ENCODE measurements around the gene CCL1.
"Not testable (repeated sequence)": the region's sequence is repeated elsewhere in the genome, so short reads cannot be mapped to it uniquely, and the experiment has no call there.

CCL1 gene

DNA sequence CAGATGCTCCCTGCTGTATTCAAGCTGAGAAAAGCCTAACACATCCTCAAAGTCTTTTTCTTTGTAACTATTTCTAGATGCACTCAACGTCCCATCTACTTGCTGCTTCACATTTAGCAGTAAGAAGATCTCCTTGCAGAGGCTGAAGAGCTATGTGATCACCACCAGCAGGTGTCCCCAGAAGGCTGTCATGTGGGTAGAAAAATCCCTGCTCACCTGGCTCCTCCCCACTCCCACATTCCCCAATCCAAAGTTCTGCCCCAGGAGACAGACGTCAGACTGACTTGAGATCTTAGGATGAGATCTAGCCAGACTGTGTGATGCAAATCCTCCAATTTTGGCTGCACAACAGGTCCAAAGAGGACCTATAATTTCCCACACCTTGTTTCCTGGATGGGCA is 5.6 kb downstream of the CCL1 start:
- no peak for DNase-seq (ENCODE audit: low spot score)

DNA sequence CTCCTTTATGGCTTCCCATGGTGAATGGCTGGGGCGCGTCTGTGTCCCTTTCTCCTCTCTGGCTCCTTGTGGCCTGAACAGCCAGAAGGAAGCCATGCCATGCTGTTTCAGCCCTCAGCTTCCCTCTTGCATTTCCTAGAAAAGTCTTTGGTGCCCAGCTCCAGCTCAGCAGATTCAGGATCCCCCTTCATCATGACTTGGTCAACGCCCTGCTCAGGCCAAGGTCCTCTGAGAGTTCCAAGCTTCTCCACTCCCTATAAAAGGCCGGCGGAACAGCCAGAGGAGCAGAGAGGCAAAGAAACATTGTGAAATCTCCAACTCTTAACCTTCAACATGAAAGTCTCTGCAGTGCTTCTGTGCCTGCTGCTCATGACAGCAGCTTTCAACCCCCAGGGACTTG is 6.8 kb downstream of the CCL1 start, which contains the start of gene CCL13:
CCL13 (plus strand) TSS at position 287 of the 400 bp plus-strand sequence; CDS start at position 334, 47 bp downstream.
- no peak for DNase-seq (ENCODE audit: low spot score)

DNA sequence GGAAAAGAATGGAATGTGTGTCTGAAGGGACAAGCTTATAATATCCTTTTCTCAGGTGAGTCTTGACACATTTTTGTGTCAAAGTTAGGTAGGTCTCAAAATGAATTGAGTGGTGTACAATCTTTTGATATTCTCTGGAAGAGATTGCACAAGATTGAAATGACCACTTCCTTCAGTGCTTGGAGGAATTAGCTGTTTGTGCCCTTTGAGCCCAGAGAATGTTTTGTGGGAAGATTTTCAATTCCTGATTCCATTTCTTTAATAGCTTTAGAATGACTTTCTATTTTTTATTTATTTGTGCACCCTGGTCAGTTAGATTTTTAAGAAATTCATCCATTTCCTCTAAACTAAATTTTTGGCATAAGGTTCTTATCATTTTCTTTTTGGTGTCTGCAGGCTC is 8.4 kb downstream of the CCL1 start:
- DNase-seq (ENCODE audit: low spot score): no peak

DNA sequence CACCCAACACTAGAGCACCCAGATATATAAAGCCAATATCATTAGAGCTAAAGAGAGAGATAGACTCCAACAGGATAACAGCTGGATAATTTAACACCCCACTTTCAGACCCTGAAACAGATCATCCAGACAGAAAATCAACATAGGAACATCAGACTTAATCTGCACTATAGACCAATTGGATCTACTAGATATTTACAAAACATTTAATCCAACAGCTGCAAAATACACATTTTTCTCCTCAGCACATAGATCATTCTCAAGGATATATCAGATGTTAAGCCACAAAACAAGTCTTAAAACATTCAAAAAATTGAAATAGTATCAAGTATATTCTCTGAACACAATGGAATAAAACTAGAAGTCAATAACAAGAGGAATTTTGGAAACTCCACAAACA is 10.8 kb downstream of the CCL1 start:
- DNase-seq (ENCODE audit: low spot score): no peak

DNA sequence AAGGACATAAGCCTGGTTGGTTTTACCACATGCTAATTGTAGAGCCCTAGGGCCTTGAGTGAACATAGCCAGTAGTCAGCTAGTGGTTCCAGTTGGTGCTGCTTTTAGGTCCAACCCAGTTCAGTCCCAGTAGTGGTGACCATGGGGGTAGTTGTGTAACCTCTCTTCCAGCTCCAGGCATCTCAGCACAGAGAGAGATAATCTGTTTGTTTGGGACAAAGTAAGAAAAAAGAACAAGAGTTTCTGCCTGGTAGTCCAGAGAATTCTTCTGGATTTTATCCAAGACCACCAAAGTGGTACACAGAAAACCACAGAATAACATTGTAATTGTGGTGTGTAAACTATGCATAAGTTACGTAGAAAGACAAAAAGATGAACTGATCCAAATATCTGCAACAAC is 11.9 kb downstream of the CCL1 start:
- no peak for DNase-seq (ENCODE audit: low spot score)

DNA sequence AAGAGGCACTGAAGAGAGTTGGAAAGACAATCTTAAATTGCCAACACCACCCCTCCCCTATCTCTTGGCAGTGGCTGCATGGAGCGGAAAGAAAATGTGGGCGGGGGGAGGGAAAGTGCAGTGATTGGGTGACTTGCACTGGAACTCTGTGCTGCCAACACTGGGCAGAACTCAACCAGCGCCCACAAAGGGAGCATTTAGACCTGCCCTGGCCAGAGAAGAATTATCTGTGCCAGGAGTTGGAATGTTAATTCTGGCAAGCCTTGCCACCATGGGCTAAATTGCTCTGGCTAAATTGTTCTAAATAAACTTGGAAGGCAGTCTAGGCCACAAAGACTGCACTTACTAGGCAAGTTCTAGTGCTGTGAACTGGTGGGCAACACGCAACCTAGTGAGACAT is 13.3 kb downstream of the CCL1 start:
- DNase-seq (ENCODE audit: low spot score): no peak

DNA sequence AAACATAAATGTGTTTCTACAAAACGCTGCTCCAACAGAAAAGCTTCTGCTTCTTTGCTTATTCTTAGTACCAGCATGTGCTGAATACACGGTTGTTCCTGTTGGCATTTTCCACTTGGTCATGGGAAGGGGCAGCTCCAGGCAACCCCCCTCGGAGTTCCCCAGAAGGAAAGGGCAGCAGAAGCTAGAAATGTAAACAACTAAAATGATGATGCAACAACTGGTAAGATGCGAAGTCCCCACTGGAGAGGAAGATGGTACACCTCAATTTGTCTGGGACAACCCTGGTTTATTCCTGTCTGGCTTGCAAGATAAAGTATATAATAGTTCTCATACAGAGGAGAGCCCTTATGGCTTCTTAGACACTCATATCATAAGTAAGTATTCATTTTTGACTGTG is 16.0 kb downstream of the CCL1 start:
- DNase-seq (ENCODE audit: low spot score): no peak

DNA sequence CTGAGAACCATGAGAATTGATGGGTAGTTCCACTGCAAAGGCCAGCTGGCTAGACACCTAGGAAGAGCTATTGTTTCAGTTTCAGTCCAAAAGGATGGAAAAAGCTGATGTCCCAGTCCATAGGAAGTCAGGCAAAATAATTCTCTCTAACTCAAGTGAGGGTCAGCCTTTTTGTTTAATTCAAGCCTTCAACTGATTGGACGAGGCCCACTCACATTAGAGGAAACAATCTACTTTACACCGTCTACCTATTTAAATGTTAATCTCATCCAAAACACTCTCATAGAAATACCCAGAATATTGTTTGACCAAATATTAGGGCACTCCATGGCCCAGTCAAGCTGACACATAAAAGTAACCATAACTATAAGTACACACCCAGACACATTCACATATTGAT is 21.1 kb downstream of the CCL1 start:
- no peak for DNase-seq (ENCODE audit: low spot score)

DNA sequence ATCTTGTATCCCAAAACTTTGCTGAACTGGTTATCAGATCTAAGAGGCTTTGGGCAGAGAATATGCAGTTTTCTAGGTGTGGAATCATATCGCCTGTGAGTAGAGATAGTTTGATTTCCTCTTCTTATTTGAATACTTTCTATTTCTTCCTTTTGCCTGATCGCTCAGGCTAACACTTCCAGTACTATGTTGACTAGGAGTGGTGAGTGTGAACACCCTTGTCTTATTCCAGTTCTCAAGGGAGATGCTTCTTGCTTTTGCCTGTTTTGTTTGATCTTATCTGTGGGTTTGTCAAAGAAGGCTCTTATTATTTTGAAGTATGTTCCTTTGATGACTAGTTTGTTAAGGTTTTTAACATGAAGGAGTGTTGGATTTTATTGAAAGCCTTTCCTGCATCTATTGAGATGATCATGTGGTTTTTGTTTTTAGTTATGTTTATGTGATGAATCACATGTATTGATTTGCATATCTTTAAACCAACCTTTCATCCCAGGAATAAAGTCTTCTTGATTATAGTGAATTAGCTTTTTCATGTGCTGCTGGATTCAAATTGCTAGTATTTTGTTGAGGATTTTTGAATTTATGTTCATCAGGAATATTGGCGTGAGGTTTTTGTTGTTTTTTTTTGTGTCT is 23.8 kb downstream of the CCL1 start:
- no peak for DNase-seq (ENCODE audit: low spot score)

DNA sequence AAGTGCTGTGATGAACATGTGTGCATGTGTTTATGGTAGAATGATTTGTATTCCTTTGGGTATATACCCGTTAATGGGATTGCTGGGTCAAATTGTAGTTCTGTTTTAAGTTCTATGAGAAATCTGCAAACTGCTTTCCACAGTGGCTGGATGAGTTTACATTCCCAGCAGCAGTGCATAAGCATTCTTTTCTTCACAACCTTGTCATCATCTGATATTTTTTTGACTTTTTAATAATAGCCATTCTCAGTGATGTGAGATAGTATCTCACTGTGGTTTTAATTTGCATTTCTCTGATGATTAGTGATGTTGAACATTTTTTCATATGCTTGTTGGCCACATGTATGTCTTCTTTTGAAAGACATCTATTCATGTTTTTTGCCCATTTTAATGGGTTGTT is 25.3 kb downstream of the CCL1 start:
- no peak for DNase-seq (ENCODE audit: low spot score)

DNA sequence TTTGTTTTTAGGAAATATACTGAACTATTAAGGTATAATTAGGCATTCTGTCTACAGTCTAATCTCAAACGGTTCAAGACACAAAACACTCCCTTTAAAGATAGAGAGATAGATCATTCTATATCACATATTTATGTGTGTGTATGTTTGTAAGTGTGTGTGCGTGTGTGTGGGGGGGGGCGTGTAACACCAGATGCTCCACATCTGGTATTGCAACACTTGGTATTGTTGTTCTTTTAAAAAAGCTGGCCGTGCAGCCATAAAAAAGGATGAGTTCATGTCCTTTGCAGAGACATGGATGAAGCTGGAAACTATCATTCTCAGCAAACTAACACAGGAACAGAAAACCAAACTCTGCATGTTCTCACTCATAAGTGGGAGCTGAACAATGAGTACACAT is 35.5 kb downstream of the CCL1 start:
- DNase-seq (ENCODE audit: low spot score): not testable (repeated sequence)

DNA sequence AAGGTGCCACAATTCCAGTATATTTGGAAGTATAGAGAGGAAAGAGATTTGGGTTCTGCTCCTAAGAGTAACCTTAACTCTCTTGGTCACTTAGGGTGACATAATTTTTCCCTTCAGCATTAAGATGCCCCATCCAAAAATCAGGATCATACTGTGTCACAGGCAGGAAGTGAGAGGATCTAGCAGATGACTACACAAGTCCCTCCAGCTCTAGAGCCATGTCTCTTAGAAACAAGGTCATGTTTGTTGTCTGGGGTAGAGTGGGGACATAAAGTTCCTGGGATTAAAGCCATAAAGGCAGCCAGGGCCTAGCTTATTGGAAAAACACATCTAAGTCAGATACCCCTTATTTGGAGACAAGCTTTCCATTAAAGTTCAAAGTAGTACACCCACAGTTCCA is 41.1 kb downstream of the CCL1 start:
- DNase-seq (ENCODE audit: low spot score): no peak

DNA sequence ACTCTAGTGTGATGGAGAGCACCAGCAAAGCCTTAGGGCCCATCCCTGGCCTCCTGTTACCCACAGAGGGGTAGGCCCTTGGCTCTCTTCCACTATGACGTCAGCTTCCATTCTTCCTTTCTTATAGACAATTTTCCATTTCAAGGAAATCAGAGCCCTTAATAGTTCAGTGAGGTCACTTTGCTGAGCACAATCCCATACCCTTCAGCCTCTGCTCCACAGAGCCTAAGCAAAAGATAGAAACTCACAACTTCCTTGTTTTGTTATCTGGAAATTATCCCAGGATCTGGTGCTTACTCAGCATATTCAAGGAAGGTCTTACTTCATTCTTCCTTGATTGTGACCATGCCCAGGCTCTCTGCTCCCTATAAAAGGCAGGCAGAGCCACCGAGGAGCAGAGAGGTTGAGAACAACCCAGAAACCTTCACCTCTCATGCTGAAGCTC is 44.0 kb downstream of the CCL1 start, which contains the start of gene CCL8:
CCL8 (plus strand) TSS at position 397 of the 445 bp plus-strand sequence. CDS start 67 bp downstream, outside the sequence.
- no peak for DNase-seq (ENCODE audit: low spot score)

DNA sequence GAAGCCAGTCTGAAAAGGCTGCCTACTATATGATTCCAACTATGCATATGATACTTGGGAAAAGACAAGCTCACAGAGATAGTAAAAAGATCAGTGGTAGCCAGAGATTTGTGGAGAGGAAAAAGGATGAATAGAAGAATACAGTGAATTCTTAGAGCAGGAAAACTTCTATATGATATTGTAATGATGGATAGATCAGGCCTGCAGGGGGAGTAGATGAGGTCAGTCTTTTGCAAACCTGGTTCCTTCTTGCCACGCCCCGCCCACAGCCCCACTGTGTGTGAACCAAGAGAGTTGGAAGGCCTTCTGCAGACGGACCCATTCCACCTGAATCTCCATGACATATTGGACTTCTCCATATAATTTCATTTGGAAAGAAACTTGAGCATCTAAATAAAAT is 44.6 kb downstream of the CCL1 start:
- DNase-seq (ENCODE audit: low spot score): no peak

DNA sequence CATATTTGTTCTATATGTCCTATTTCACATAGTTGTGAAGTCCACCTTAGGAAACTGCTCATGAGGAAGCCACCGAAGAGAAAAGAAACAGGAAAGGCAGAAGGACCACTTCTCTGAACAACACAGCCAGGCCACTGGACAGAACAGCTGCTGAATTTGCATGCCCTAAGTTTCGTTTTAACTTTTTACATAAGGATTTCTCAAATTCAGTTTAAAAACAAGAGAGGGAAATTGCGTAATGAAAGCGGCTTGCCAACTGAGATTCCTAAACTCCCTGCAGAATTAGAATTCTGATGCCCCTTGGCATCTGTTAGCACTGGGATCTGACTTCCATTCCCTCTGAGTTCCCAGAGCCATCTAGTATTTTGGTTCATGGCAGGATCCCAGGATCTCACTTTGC is 48.8 kb downstream of the CCL1 start:
- DNase-seq (ENCODE audit: low spot score): no peak

DNA sequence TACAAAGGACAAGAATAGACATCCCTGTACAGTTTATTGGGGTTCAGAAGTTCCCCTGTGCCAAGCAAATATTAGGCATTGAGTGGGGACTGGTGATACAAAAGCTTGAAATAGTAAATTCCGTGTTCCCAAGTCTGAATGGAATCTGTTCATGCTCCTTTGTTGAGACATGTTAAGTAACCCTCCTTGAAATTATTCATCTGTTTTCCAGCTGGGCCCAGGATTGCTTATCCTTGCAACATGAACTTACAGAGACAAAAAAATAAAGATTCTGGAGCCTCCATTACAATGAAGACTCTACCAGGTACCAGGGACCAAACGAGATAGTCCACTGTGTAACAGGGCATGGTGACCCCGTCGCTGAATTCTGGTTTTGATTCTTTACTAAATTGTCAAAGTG is 49.9 kb downstream of the CCL1 start:
- no peak for DNase-seq (ENCODE audit: low spot score)

DNA sequence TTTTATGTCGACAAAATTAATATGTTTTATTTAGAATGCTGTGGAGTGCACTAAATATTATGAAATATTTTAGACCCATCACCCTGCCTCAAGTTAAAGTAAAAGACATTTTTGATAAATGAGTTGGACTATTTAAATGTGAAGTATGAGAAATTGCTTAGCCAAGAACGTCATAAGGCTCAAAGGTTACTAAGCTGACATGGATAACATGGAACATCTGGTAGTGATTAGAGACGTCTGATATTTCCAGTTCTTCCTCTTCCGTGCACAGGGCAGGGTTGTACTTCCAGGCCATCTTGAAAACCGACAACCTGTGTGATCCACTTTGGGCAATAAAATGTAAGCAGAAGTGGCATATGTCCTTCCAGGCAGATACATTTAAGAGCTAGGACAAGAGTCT is 51.0 kb downstream of the CCL1 start:
- DNase-seq (ENCODE audit: low spot score): no peak

DNA sequence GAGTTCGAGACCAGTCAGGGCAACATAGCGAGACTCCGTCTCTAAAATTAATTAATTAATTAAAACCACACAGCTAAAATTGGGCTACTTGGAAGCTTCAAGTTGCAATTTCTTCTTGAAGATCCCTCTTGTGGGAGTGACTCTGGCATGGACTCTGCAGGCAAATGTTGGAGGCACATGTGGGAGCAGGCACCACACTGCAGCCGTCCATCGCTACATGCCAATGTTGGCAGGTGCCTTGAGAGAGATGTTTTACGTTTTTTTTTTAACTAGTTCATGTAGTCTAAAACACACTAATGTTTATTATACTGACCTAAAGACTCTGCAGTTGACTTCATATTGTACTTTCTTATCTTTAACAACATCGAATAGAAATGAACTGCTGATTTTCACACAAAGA is 51.7 kb downstream of the CCL1 start:
- DNase-seq (ENCODE audit: low spot score): no peak
